Ascending aorta (tissue), 2 donors: Measurements from ENCODE around the gene FKBP1B. TPM values are rescaled to one million over a fixed set of nuclear protein-coding genes. Genes with fewer than 3 reads are reported as not detected.
A peak's percentile ranks its signal among the peaks of the same experiment; 100 is the strongest.

Experiments used
- DNase-seq, 2 donors: peaks; one replicate each; pipeline ENCODE4 v3.0.0-alpha.2; 2019; ENCODE audit warnings: low spot score in 2 of 2
- H3K27ac ChIP-seq, 2 donors: fragments of 200-600 bp; sonication (generic); one replicate each; pipeline ENCODE4 v1.5.1; 2016 to 2017; ENCODE audit warnings: mild to moderate bottlenecking in 1 of 2
- H3K27me3 ChIP-seq: fragments of 200-600 bp; sonication (generic); one replicate; pipeline ENCODE4 v1.5.1; 2017
- H3K36me3 ChIP-seq, 2 donors: fragments of 200-600 bp; sonication (generic); one replicate each; pipeline ENCODE4 v1.5.1; 2016
- H3K4me1 ChIP-seq, 2 donors: fragments of 200-600 bp; sonication (generic); one replicate each; pipeline ENCODE4 v1.5.1; 2016 to 2017; ENCODE audit warnings: mild to moderate bottlenecking in 1 of 2
- H3K4me3 ChIP-seq, 2 donors: fragments of 200-600 bp; sonication (generic); one replicate each; pipeline ENCODE4 v1.5.1; 2016 to 2017; ENCODE audit warnings: mild to moderate bottlenecking in 1 of 2
- H3K9me3 ChIP-seq, 2 donors: fragments of 200-600 bp; sonication (generic); one replicate each; pipeline ENCODE4 v1.5.1; 2016
- intact Hi-C: fragments of 100-400 bp; cut with DNase I; formaldehyde crosslinking; loops from one replicate; pipeline ENCODE4 v1.15.1; 2023
- total RNA-seq: library from RNA; depleted of rRNA; stranded (reverse); fragments of >200 nt; gene quantifications from one replicate; pipeline ENCODE4 v1.1.0, GENCODE V29; 2016
- TF ChIP-seq, protein P1 (sequence below), 3 experiments: fragments of 200-600 bp in 2 of 3; fragments of 450-650 bp in 1 of 3; sonication (generic) in 2 of 3; IDR thresholded peaks; one replicate each; pipeline ENCODE4 v1.5.1; 2016 to 2019; ENCODE audit warnings: antibody characterized with exemption in 3 of 3, mild to moderate bottlenecking in 1 of 3, moderate library complexity in 1 of 3

The FKBP1B gene
- total RNA-seq, 1 donor from 2014 or later: not detected

DNA sequence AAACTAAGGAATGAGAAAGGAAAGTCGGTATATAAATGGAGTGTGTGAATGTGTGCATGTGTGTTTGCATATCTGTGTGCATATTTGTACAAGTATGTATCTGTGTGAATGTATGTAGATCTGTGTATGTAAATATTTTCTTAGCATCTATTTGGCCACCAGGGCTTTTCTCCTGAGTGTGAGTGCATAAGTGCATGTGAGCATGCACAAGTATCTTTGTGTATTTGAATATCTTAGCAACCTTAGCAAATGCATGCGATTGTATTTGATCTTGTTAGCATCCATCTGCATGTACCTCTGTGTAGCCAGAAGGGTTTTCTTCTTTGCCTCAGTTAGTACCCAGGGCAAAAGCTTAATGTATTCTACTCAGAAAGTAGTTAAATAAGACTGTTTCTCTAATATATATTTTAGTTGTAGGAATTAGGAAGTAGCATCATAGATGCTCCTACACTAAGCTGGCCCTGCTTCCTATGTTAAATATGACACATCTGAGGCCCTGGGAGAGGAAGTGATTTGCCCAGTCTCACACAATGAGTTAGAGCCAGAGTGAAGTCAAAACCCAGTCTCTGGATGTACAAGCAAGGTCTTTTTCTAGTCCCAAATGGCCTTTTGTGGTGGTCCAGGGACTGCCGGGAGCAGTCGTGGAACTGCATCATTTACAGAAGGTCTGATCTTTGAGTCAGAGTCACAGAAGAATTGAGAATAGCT is 9.2 kb downstream of the FKBP1B start:
- Histone ChIP-seq H3K27ac (no peak overlapping the region), H3K4me3 (no peak overlapping the region), H3K27me3 (no peaks in the 10 kb centered on the region), H3K9me3 (no peaks in the 10 kb centered on the region), H3K4me1 (no peaks in the 10 kb centered on the region), H3K36me3 (peaks cover 1 to 9% of the 10 kb centered on the region in 2 donors)
- TF ChIP-seq, protein P1, sequence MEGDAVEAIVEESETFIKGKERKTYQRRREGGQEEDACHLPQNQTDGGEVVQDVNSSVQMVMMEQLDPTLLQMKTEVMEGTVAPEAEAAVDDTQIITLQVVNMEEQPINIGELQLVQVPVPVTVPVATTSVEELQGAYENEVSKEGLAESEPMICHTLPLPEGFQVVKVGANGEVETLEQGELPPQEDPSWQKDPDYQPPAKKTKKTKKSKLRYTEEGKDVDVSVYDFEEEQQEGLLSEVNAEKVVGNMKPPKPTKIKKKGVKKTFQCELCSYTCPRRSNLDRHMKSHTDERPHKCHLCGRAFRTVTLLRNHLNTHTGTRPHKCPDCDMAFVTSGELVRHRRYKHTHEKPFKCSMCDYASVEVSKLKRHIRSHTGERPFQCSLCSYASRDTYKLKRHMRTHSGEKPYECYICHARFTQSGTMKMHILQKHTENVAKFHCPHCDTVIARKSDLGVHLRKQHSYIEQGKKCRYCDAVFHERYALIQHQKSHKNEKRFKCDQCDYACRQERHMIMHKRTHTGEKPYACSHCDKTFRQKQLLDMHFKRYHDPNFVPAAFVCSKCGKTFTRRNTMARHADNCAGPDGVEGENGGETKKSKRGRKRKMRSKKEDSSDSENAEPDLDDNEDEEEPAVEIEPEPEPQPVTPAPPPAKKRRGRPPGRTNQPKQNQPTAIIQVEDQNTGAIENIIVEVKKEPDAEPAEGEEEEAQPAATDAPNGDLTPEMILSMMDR (IDR thresholded peaks at IDR 0.05): no peak
- intact Hi-C loops: no loop called here
- no peak for DNase-seq

DNA sequence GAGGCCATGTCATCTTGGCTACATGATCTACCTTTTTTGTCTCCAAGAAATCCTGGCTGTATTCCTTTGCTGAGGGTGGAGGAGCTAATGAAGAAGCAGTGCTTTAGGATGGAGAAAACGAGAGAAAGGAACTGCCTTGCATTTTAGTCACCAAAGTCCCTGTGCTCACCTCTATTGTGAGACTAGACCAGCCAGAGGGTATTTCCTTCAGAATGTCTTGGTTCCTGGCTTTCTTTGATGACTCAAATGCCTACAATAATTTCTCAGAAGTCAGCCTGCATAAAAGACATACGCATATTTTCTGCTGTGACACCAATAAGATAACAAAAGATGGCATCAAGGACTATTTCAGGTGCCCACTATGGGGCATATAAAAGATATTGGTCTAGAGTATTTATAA is 15.8 kb downstream of the FKBP1B start:
- no peak overlapping the region for H3K4me3 ChIP-seq
- H3K27ac ChIP-seq: no peak overlapping the region
- no peaks in the 10 kb centered on the region for H3K9me3 ChIP-seq
- intact Hi-C loops: no loop called here
- no peaks in the 10 kb centered on the region for H3K27me3 ChIP-seq
- peaks cover 27 to 59% of the 10 kb centered on the region in 2 donors for H3K36me3 ChIP-seq
- no peaks in the 10 kb centered on the region for H3K4me1 ChIP-seq
- no peak for DNase-seq
- TF ChIP-seq, protein P1 (IDR thresholded peaks at IDR 0.05): no peak

DNA sequence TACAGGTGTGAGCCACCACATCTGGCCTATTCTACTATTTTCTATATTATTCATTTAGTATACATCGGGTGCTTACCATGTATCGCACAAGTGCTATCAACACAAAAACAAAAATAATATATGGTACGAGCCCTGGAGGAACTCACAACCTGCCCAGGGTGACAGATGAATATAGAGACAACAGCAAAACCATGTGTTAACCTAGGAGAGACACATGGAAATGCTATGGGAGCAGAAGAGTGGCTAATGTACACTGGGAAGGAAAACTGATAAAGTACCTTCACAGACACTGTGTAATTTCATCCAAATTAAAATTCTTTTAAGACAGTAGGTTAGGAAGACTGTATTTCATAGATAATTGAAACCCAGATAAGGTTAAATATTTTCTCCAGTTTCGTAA is 22.7 kb downstream of the FKBP1B start:
- no peak for DNase-seq
- Histone ChIP-seq H3K36me3 (peaks cover 18 to 51% of the 10 kb centered on the region in 2 donors), H3K4me1 (peaks cover 2 to 4% of the 10 kb centered on the region in 2 donors), H3K27me3 (no peaks in the 10 kb centered on the region), H3K9me3 (no peaks in the 10 kb centered on the region), H3K4me3 (no peak overlapping the region), H3K27ac (no peak overlapping the region)
- intact Hi-C loops: no loop called here
- TF ChIP-seq, protein P1 (IDR thresholded peaks at IDR 0.05): no peak

DNA sequence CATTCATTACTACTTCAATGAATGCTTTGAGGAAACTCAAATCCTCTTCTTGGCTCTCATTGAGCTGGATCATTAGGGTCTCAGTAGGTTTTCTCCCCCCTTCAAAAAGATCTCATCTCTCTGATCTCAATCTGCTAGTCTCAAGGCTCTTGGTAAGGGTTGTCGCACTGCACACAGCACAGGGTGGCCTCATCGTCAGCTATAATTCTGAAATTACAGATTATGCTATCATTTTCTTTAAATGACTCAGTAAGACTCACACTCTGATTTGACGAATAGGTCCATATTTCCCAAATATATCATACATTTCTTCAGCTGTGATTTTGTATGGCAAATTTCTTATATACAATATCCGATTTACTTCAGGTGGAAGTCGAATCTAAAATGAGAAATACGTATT is 24.3 kb downstream of the FKBP1B start:
- TF ChIP-seq, protein P1 (IDR thresholded peaks at IDR 0.05): no peak
- DNase-seq: no peak
- no peaks in the 10 kb centered on the region for H3K27me3 ChIP-seq
- H3K4me3 ChIP-seq: no peak overlapping the region
- H3K9me3 ChIP-seq: no peaks in the 10 kb centered on the region
- H3K36me3 ChIP-seq: peaks cover 4 to 35% of the 10 kb centered on the region in 2 donors
- no peak overlapping the region for H3K27ac ChIP-seq
- peaks cover 2 to 4% of the 10 kb centered on the region in 2 donors for H3K4me1 ChIP-seq
- intact Hi-C loops: no loop called here

DNA sequence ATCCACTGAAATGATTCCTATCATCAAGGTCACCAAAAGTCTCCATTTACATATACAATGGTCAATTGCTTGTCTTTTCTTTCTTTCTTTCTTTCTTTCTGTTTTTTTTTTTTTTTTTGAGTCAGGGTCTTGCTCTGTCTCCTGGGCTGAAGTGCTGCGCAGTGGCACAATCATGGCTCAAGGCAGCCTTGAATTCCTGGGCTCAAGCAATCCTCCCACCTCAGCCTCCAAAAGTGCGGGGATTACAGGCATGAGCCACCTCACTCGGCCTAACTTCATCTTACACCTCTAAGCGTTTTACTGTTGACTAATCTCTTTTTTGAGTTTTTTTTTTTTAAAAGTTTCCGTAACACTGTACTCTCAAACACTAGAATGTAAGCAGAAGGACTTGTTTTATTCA is 25.7 kb downstream of the FKBP1B start:
- TF ChIP-seq, protein P1 (IDR thresholded peaks at IDR 0.05): no peak
- Histone ChIP-seq H3K4me3 (peak overlapping the region; percentile 57 to 79), H3K36me3 (peaks cover 0 to 23% of the 10 kb centered on the region in 2 donors), H3K9me3 (no peaks in the 10 kb centered on the region), H3K27ac (peak overlapping the region; percentile 92 to 94), H3K4me1 (peaks cover 2 to 4% of the 10 kb centered on the region in 2 donors), H3K27me3 (no peaks in the 10 kb centered on the region)
- intact Hi-C loops: no loop called here
- no peak for DNase-seq
